GM12878 (cell line): Measurements from ENCODE around the gene CAMK2N2. TPM values are rescaled to one million over a fixed set of nuclear protein-coding genes. Genes with fewer than 3 reads are reported as not detected.
A peak's percentile ranks its signal among the peaks of the same experiment; 100 is the strongest.

Experiments used
- CBX5 ChIP-seq: sonication (generic); IDR thresholded peaks from 2 replicates; pipeline ENCODE4 v1.6.1; 2016; ENCODE audit warnings: low read depth, moderate library complexity, mild to moderate bottlenecking, inconsistent platforms
- GABPA ChIP-seq: IDR thresholded peaks from 2 replicates; pipeline ENCODE4 v1.6.1; 2014; ENCODE audit warnings: antibody characterized with exemption, low read depth, mild to moderate bottlenecking, inconsistent platforms
- HCFC1 ChIP-seq: fragments of 150-350 bp; IDR thresholded peaks from 2 replicates; pipeline ENCODE4 v1.6.1; 2014; ENCODE audit warnings: low read length
- IKZF1 ChIP-seq: fragments of 450-650 bp; conservative IDR thresholded peaks from 2 replicates; pipeline ENCODE4 v1.6.1; 2017; ENCODE audit warnings: antibody characterized with exemption, mild to moderate bottlenecking
- NFXL1 ChIP-seq: fragments of 450-650 bp; IDR thresholded peaks from 2 replicates; pipeline ENCODE4 v1.6.1; 2017; ENCODE audit warnings: antibody characterized with exemption, mild to moderate bottlenecking, borderline replicate concordance
- SMARCA5 ChIP-seq: fragments of 450-650 bp; IDR thresholded peaks from 2 replicates; pipeline ENCODE4 v1.6.1; 2017; ENCODE audit warnings: mild to moderate bottlenecking
- TCF12 ChIP-seq: IDR thresholded peaks from 2 replicates; pipeline ENCODE4 v1.6.1; 2011; ENCODE audit warnings: low read depth, mild to moderate bottlenecking, low read length
- WRNIP1 ChIP-seq: IDR thresholded peaks from 2 replicates; pipeline ENCODE4 v1.6.1; 2011; ENCODE audit warnings: low read depth, low read length, improper control_type of control experiment, borderline replicate concordance
- ZNF24 ChIP-seq: fragments of 450-650 bp; IDR thresholded peaks from 2 replicates; pipeline ENCODE4 v1.6.1; 2017; ENCODE audit warnings: antibody characterized with exemption, mild to moderate bottlenecking
- ZZZ3 ChIP-seq: IDR thresholded peaks from 2 replicates; pipeline ENCODE4 v1.6.1; 2011; ENCODE audit warnings: low read depth; ENCODE audit not compliant: control insufficient read depth, insufficient read length
- polyA plus RNA-seq, 11 experiments: library from polyadenylated mRNA; depleted of rRNA in 4 of 11; unstranded in 6 of 11; stranded (reverse) in 5 of 11; fragments of >200 nt; fragmentation: Nextera tagmentation in 4 of 11; fragmentation: Illumina TruSeq in 1 of 11; extraction: Ambion mirVana in 4 of 11; extraction: Trizol in 1 of 11; gene quantifications; 1 replicate in 1 of 11; 2 replicates in 10 of 11; pipeline versions ENCODE4 v1.2.1 to v1.2.3, GENCODE V29; 2011 to 2016; ENCODE audit warnings: inconsistent platforms in 2 of 11, missing spikeins in 2 of 11, low read depth in 1 of 11
- total RNA-seq, 4 experiments: library from RNA; depleted of rRNA in 3 of 4; stranded (reverse); fragments of >200 nt in 3 of 4; fragmentation: Illumina TruSeq in 1 of 4; extraction: Trizol in 1 of 4; gene quantifications; 2 replicates each; pipeline versions ENCODE4 v1.2.1 to v1.2.3, GENCODE V29; 2013 to 2021
- TF ChIP-seq, protein P1 (sequence below): fragments of 450-650 bp; IDR thresholded peaks from 2 replicates; pipeline ENCODE4 v1.6.1; 2017; ENCODE audit warnings: mild to moderate bottlenecking, moderate library complexity
- TF ChIP-seq, protein P2 (sequence below): fragments of 450-650 bp; formaldehyde crosslinking; IDR thresholded peaks from 2 replicates; pipeline ENCODE4 v1.5.0; 2022; ENCODE audit warnings: mild to moderate bottlenecking, missing genetic modification characterization
- TF ChIP-seq, protein P3 (sequence below): fragments of 450-650 bp; formaldehyde crosslinking; IDR thresholded peaks from 2 replicates; pipeline ENCODE4 v1.4.0; 2022; ENCODE audit warnings: mild to moderate bottlenecking, moderate library complexity
- TF ChIP-seq, protein P4 (sequence below): fragments of 450-650 bp; IDR thresholded peaks from 2 replicates; pipeline ENCODE4 v1.6.1; 2016; ENCODE audit warnings: mild to moderate bottlenecking
- TF ChIP-seq, protein P5 (sequence below): IDR thresholded peaks from 2 replicates; pipeline ENCODE4 v1.6.1; 2012; ENCODE audit warnings: low read depth, low read length, improper control_type of control experiment

CAMK2N2 gene
- total and polyA plus RNA-seq, 10 of the 15 experiments (the other 5 are each of a cell fraction or from before 2014, with no cell fraction given), result 0.06 to 1.4 (median 0.45) TPM; not detected in 1

DNA sequence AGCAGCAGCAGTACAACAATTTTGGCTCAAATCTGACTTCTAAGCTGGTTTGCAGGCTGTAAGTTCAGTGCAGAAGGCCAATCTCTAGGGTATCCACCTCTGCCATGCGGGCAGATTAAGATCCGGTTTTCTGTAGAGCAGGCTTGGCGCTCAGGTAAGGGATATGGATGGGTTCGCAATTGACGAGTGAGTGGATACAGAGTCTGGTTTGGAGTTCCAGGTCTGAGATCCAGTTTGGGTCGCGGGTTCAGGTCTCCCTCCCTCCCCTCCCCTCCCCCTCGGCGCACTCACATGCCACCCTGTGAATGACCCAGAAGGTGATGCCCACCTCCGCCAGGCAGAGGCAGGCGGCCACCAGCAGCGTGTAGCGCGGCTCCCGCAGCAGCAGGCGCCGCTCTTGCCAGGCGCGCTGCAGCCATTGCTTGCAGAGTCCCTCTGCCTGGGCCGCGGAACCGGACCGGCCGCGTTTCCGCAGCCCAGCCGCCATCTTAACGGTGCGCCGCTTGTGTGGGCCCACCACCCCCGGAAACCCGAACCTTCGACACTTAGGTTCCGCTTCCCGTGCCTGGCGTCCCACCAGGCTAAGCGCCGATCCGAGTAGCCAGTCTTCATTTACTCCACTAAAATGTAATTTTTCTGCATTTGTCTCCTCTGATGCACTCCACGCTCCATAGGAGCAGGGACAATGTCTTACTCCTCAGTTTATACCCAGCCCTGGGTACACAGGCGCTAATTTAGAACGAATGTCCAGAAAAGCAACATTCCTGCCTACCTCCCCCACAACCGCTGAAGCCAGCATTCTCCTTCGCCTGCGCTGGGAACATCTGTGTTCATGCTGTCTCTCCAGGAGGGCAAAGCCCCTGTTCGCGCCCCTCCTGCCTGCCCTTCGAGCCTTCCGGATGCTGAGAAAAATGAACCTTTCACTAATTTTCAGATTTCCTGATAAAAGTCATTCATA, 12.6 kb downstream of the CAMK2N2 start, which contains the start of gene ALG3 (continued):
- TF ChIP-seq, protein P1, sequence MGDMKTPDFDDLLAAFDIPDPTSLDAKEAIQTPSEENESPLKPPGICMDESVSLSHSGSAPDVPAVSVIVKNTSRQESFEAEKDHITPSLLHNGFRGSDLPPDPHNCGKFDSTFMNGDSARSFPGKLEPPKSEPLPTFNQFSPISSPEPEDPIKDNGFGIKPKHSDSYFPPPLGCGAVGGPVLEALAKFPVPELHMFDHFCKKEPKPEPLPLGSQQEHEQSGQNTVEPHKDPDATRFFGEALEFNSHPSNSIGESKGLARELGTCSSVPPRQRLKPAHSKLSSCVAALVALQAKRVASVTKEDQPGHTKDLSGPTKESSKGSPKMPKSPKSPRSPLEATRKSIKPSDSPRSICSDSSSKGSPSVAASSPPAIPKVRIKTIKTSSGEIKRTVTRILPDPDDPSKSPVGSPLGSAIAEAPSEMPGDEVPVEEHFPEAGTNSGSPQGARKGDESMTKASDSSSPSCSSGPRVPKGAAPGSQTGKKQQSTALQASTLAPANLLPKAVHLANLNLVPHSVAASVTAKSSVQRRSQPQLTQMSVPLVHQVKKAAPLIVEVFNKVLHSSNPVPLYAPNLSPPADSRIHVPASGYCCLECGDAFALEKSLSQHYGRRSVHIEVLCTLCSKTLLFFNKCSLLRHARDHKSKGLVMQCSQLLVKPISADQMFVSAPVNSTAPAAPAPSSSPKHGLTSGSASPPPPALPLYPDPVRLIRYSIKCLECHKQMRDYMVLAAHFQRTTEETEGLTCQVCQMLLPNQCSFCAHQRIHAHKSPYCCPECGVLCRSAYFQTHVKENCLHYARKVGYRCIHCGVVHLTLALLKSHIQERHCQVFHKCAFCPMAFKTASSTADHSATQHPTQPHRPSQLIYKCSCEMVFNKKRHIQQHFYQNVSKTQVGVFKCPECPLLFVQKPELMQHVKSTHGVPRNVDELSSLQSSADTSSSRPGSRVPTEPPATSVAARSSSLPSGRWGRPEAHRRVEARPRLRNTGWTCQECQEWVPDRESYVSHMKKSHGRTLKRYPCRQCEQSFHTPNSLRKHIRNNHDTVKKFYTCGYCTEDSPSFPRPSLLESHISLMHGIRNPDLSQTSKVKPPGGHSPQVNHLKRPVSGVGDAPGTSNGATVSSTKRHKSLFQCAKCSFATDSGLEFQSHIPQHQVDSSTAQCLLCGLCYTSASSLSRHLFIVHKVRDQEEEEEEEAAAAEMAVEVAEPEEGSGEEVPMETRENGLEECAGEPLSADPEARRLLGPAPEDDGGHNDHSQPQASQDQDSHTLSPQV, result no peak
- no peak for TF ChIP-seq ZZZ3
- 0 out of 2 replicates have a peak, but pooled peaks have one; percentile 59 for TF ChIP-seq TCF12
- peak; percentile 56; the same call in 1 of the 2 replicates for TF ChIP-seq IKZF1
- TF ChIP-seq SMARCA5, result peak; percentile 43; the same call in 1 of the 2 replicates
- no peak for TF ChIP-seq ZNF24
- peak; percentile 91 for TF ChIP-seq GABPA
- TF ChIP-seq, protein P2, sequence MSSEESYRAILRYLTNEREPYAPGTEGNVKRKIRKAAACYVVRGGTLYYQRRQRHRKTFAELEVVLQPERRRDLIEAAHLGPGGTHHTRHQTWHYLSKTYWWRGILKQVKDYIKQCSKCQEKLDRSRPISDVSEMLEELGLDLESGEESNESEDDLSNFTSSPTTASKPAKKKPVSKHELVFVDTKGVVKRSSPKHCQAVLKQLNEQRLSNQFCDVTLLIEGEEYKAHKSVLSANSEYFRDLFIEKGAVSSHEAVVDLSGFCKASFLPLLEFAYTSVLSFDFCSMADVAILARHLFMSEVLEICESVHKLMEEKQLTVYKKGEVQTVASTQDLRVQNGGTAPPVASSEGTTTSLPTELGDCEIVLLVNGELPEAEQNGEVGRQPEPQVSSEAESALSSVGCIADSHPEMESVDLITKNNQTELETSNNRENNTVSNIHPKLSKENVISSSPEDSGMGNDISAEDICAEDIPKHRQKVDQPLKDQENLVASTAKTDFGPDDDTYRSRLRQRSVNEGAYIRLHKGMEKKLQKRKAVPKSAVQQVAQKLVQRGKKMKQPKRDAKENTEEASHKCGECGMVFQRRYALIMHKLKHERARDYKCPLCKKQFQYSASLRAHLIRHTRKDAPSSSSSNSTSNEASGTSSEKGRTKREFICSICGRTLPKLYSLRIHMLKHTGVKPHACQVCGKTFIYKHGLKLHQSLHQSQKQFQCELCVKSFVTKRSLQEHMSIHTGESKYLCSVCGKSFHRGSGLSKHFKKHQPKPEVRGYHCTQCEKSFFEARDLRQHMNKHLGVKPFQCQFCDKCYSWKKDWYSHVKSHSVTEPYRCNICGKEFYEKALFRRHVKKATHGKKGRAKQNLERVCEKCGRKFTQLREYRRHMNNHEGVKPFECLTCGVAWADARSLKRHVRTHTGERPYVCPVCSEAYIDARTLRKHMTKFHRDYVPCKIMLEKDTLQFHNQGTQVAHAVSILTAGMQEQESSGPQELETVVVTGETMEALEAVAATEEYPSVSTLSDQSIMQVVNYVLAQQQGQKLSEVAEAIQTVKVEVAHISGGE (CRISPR knock-in tag), result peak; percentile 93
- TF ChIP-seq, protein P3, sequence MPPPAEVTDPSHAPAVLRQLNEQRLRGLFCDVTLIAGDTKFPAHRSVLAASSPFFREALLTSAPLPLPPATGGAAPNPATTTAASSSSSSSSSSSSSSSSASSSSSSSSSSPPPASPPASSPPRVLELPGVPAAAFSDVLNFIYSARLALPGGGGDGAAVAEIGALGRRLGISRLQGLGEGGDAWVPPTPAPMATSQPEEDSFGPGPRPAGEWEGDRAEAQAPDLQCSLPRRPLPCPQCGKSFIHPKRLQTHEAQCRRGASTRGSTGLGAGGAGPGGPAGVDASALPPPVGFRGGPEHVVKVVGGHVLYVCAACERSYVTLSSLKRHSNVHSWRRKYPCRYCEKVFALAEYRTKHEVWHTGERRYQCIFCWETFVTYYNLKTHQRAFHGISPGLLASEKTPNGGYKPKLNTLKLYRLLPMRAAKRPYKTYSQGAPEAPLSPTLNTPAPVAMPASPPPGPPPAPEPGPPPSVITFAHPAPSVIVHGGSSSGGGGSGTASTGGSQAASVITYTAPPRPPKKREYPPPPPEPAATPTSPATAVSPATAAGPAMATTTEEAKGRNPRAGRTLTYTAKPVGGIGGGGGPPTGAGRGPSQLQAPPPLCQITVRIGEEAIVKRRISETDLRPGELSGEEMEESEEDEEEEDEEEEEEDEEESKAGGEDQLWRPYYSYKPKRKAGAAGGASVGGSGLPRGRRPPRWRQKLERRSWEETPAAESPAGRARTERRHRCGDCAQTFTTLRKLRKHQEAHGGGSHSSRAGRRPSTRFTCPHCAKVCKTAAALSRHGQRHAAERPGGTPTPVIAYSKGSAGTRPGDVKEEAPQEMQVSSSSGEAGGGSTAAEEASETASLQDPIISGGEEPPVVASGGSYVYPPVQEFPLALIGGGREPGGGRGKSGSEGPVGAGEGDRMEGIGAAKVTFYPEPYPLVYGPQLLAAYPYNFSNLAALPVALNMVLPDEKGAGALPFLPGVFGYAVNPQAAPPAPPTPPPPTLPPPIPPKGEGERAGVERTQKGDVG (CRISPR knock-in tag), result no peak
- TF ChIP-seq, protein P4, sequence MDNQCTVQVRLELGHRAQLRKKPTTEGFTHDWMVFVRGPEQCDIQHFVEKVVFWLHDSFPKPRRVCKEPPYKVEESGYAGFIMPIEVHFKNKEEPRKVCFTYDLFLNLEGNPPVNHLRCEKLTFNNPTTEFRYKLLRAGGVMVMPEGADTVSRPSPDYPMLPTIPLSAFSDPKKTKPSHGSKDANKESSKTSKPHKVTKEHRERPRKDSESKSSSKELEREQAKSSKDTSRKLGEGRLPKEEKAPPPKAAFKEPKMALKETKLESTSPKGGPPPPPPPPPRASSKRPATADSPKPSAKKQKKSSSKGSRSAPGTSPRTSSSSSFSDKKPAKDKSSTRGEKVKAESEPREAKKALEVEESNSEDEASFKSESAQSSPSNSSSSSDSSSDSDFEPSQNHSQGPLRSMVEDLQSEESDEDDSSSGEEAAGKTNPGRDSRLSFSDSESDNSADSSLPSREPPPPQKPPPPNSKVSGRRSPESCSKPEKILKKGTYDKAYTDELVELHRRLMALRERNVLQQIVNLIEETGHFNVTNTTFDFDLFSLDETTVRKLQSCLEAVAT, result no peak
- TF ChIP-seq HCFC1, result peak; percentile 78
- TF ChIP-seq NFXL1, result no peak
- TF ChIP-seq CBX5, result peak; percentile 46; the same call in 1 of the 2 replicates
- TF ChIP-seq, protein P5, sequence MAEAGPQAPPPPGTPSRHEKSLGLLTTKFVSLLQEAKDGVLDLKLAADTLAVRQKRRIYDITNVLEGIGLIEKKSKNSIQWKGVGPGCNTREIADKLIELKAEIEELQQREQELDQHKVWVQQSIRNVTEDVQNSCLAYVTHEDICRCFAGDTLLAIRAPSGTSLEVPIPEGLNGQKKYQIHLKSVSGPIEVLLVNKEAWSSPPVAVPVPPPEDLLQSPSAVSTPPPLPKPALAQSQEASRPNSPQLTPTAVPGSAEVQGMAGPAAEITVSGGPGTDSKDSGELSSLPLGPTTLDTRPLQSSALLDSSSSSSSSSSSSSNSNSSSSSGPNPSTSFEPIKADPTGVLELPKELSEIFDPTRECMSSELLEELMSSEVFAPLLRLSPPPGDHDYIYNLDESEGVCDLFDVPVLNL, result no peak
- peak; percentile 34; the same call in 1 of the 2 replicates for TF ChIP-seq WRNIP1
